SK-N-SH treated with all-trans-retinoic acid at 6 μM for 48 hours (cell line): ENCODE data around the gene KLHL25.

Experiments used
- CREB5 ChIP-seq: fragments of 250-450 bp; sonication (Bioruptor Pico); IDR thresholded peaks from 2 replicates; pipeline ENCODE4 v1.5.1; 2020; ENCODE audit warnings: low read depth, mild to moderate bottlenecking, moderate library complexity
- ESRRG ChIP-seq: fragments of 250-450 bp; sonication (Bioruptor Pico); IDR thresholded peaks from 2 replicates; pipeline ENCODE4 v1.6.1; 2021; ENCODE audit warnings: mild to moderate bottlenecking
- GLIS3 ChIP-seq: fragments of 250-450 bp; sonication (Bioruptor Pico); IDR thresholded peaks from 2 replicates; pipeline ENCODE4 v1.5.0; 2020; ENCODE audit warnings: mild to moderate bottlenecking, moderate library complexity
- PATZ1 ChIP-seq: fragments of 250-450 bp; sonication (Bioruptor Pico); IDR thresholded peaks from 2 replicates; pipeline ENCODE4 v1.8.0; 2020; ENCODE audit warnings: mild to moderate bottlenecking, moderate library complexity, borderline replicate concordance
- RARB ChIP-seq: fragments of 250-450 bp; sonication (Bioruptor Pico); IDR thresholded peaks from 2 replicates; pipeline ENCODE4 v1.8.0; 2021; ENCODE audit warnings: mild to moderate bottlenecking, moderate library complexity
- TSHZ2 ChIP-seq: fragments of 250-450 bp; sonication (Bioruptor Pico); IDR thresholded peaks from 2 replicates; pipeline ENCODE4 v1.5.0; 2020; ENCODE audit warnings: mild to moderate bottlenecking, moderate library complexity
- ZFP30 ChIP-seq: fragments of 450-650 bp; formaldehyde crosslinking; IDR thresholded peaks from 2 replicates; pipeline ENCODE4 v1.5.0; 2022; ENCODE audit warnings: mild to moderate bottlenecking, moderate library complexity
- ZNF70 ChIP-seq: fragments of 450-650 bp; formaldehyde crosslinking; IDR thresholded peaks from 2 replicates; pipeline ENCODE4 v1.5.0; 2020; ENCODE audit warnings: mild to moderate bottlenecking, moderate library complexity
- ZNF8 ChIP-seq: fragments of 450-650 bp; formaldehyde crosslinking; IDR thresholded peaks from 2 replicates; pipeline ENCODE4 v1.5.0; 2020; ENCODE audit warnings: mild to moderate bottlenecking, moderate library complexity

- no peak for TF ChIP-seq PATZ1 (CRISPR knock-in tag)
- TF ChIP-seq TSHZ2 (CRISPR knock-in tag) = no peak
- no peak for TF ChIP-seq RARB (CRISPR knock-in tag)
- TF ChIP-seq CREB5 (CRISPR knock-in tag) = no peak
- no peak for TF ChIP-seq ZFP30
- no peak for TF ChIP-seq ESRRG (CRISPR knock-in tag)
- TF ChIP-seq ZNF70 (CRISPR knock-in tag) = no peak
- TF ChIP-seq GLIS3 (CRISPR knock-in tag) = no peak
- TF ChIP-seq ZNF8 (CRISPR knock-in tag) = no peak
Observed at GRCh38 chr15:85778107-85778776, 16.5 kb downstream of the KLHL25 start.
